Astrocyte of the cerebellum (primary cell): ENCODE measurements around the gene GABRB3.

ENCODE experiments used
- DNase-seq: peaks from one replicate; pipeline ENCODE4 v3.0.0-alpha.2; 2011; ENCODE audit warnings: low read depth
- H3K4me3 ChIP-seq: 2 replicates; pipeline ENCODE4 v1.5.1; 2011; ENCODE audit warnings: mild to moderate bottlenecking, low read depth, low read length, moderate library complexity
- in situ Hi-C: cut with HindIII; loops from 2 replicates; pipeline ENCODE4 v1.10.0; 2017; ENCODE audit warnings: low sequenced_read_pairs
- TF ChIP-seq, protein P1 (sequence below): IDR thresholded peaks from 2 replicates; pipeline ENCODE4 v1.5.1; 2012; ENCODE audit warnings: low read length, low read depth, moderate library complexity, mild to moderate bottlenecking; ENCODE audit errors: missing control alignments

GABRB3 gene

DNA sequence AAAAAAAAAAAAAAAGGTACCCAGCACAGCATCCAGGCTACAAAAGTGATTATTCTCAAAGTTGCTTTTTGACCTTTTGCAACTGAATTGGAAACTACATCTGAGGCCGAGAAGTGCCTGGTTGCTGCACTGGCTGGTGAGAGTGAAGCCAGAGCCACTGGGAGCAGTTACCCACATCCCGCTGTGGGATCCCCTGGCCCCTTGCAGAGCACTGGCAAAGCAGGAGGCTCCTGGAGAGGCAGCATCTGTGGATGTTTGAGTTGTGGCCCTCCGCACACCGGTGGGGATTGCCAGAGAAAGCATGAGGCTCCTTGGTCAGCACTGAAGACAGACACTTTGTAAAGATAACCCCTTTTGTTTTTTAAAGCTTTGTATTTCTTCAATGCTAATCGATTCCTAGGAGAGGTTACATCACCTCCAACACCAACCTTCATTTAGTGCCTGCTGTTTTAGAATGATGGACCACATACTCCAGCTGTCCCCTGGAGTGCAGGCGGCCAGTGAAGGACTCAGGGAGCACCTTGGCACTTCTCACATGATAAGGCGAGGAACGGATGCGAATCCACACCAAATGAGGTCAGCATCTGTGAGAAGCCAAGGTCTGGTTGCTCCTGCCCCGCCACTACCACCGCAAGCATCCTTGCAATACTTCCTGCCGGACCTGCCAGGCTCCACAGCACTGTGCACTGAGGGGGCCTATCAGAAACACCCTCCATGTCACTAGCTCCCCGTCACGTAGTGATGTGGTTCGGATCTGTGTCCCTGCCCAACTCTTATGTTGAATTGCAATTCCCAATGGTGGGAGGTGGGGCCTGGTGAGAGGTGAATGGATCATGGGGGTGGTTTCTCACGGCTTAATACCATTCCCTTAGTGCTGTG lies 256.5 kb downstream of the GABRB3 start:
- TF ChIP-seq, protein P1, sequence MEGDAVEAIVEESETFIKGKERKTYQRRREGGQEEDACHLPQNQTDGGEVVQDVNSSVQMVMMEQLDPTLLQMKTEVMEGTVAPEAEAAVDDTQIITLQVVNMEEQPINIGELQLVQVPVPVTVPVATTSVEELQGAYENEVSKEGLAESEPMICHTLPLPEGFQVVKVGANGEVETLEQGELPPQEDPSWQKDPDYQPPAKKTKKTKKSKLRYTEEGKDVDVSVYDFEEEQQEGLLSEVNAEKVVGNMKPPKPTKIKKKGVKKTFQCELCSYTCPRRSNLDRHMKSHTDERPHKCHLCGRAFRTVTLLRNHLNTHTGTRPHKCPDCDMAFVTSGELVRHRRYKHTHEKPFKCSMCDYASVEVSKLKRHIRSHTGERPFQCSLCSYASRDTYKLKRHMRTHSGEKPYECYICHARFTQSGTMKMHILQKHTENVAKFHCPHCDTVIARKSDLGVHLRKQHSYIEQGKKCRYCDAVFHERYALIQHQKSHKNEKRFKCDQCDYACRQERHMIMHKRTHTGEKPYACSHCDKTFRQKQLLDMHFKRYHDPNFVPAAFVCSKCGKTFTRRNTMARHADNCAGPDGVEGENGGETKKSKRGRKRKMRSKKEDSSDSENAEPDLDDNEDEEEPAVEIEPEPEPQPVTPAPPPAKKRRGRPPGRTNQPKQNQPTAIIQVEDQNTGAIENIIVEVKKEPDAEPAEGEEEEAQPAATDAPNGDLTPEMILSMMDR, result no peak
- in situ Hi-C loops, result loop anchor here (25.0 kb wide), 1 partner anchor 129 kb away; no protein-coding TSS in a partner anchor
- no peak overlapping the region for H3K4me3 ChIP-seq

DNA sequence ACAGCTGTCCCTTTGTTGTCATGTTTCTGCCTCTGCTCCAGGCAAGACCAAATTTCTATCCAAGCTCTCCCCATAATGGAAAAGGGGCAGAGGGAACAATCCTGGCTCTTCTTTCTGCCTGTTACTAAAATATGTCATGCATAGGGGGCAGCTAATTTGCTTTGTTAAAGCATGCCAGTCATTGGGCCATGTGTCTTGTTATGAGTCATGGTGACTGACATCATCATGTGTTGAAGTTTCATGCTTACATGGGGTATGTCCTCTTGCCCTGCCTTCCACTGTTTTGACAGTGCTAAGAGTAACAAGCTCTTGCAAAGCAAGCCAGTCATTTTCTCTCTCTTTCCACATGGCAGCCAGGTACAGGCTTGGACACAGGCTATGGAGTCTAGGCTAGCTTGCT lies 268.9 kb downstream of the GABRB3 start:
- TF ChIP-seq, protein P1, result no peak
- H3K4me3 ChIP-seq, result no peak overlapping the region
- in situ Hi-C loops, result loop anchor here (25.0 kb wide), 1 partner anchor 117 kb away; no protein-coding TSS in a partner anchor
- no peak for DNase-seq

More for the DNA sequence above, 256.5 kb downstream of the GABRB3 start:
- DNase-seq, result no peak
